PC-9 (cell line): ENCODE measurements around the gene PDE3B.

Experiments used
- CTCF ChIP-seq: fragments of 200-600 bp; sonication (generic); conservative IDR thresholded peaks from 2 replicates; pipeline ENCODE4 v1.6.1; 2017; ENCODE audit warnings: mixed run types, antibody characterized with exemption, mild to moderate bottlenecking, moderate library complexity
- EZH2 ChIP-seq: fragments of 200-600 bp; sonication (generic); IDR thresholded peaks from 2 replicates; pipeline ENCODE4 v1.8.0; 2017; ENCODE audit warnings: antibody characterized with exemption, low read depth

- no peak for TF ChIP-seq CTCF
- no peak for TF ChIP-seq EZH2
Observed at GRCh38 chr11:14642873-14643696, 519 bp upstream of the PDE3B start.
